ENCODE measurements around the gene PGAP2.

GRCh38 chr11:3853545-3853842 lies 45.1 kb downstream of the PGAP2 start:
- no peak for TF ChIP-seq FOSL2 (IDR thresholded peaks at IDR 0.05)
- TF ChIP-seq FOSL2 (CRISPR knock-in tag; IDR thresholded peaks at IDR 0.05), result no peak
- no peak for TF ChIP-seq POLR2A (IDR thresholded peaks at IDR 0.05; ENCODE audit: low read length)
- TF ChIP-seq CTCF (IDR thresholded peaks at IDR 0.05), result no peak
- TF ChIP-seq REST (IDR thresholded peaks at IDR 0.05), result no peak
- TF ChIP-seq CEBPB (IDR thresholded peaks at IDR 0.05), result no peak
- no peak for TF ChIP-seq HOXA7 (CRISPR knock-in tag; IDR thresholded peaks at IDR 0.05)
- no peak for TF ChIP-seq ELK1 (IDR thresholded peaks at IDR 0.05; ENCODE audit: low read depth, low read length)
- no peak for TF ChIP-seq RFX5 (IDR thresholded peaks at IDR 0.05)
- no peak for TF ChIP-seq RAD21 (conservative IDR thresholded peaks at IDR 0.05 in 1 of 2, IDR thresholded peaks at IDR 0.05 in 1 of 2)

All from A549 (cell line).